ENCODE results near the gene MANBA. TPM values are rescaled to one million over a fixed set of nuclear protein-coding genes. Genes with fewer than 3 reads are reported as not detected.
"Not testable (repeated sequence)": the region's sequence is repeated elsewhere in the genome, so short reads cannot be mapped to it uniquely, and the experiment has no call there.

The MANBA gene
- total and polyA plus RNA-seq, 2 of the 13 experiments (the other 11 are each of a cell fraction or from before 2014, with no cell fraction given) = 11.7 to 33.3 TPM

DNA sequence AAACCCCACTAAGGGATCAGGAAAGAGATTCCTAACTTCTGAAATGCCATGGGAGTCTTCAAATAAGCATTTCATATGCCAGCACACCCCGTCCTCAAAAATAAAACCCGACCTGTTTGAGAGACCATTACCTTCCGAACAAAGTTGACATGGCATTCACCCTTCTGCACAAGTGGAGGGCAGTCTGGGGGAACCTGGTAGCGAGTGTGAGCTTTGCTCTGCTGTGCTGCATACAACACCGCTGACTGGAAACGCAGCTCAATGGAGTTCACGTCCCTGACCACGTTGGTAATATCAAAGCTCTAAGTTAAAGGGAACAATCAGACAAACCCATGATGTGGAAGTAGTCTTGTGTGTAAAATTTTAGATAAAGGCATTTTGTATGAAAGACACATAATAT is 38.0 kb downstream of the MANBA start (continued):
- TF ChIP-seq ZNF775 (CRISPR knock-in tag; IDR thresholded peaks at IDR 0.05; ENCODE audit: borderline replicate concordance) = no peak
- TF ChIP-seq NFE2 (CRISPR knock-in tag; IDR thresholded peaks at IDR 0.05) = no peak
- no peak for TF ChIP-seq RELA (CRISPR knock-in tag; IDR thresholded peaks at IDR 0.05)
- no peak for TF ChIP-seq MAF1 (CRISPR knock-in tag; IDR thresholded peaks at IDR 0.05; ENCODE audit: borderline replicate concordance)
- TF ChIP-seq ERF (CRISPR knock-in tag; IDR thresholded peaks at IDR 0.05) = no peak

DNA sequence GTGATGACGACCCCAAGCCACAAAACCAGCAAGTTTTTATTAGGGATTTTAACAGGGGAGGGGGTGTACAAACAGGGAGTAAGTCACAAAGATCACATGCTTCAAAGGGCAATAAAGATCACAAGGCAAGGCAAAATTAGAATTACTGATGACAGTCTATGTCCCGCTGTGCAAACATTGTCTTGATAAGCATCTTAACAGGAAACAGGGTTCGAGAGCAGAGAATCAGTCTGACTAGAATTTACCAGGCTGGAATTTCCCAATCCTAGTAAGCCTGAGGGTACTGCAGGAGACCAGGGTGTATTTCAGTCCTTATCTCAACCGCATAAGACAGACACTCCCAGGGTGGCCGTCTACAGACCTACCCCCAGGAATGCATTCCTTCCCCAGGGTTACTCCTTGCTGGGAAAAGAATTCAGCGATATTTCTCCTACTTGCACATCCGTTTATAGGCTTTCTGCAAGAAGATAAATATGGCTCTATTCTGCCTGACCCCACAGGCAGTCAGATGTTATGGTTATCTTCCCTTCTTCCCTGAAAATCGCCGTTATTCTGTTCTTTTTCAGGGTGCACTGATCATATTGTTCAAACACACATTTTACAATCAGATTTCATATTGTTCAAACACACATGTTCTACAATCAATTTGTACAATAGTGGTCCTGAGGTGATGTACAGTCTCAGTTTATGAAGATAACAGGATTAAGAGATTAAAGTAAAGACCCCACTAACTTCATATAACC is 41.8 kb downstream of the MANBA start:
- H2AFZ ChIP-seq (ENCODE audit: low read length); POLR2A ChIA-PET; ATAC-seq; H3K9me3 ChIP-seq (ENCODE audit: low read length); in situ Hi-C loops (cut with HindIII; ENCODE audit: extremely low pct_ligation_motif_present, low pct_unique_long_range_greater_than_20kb); H3K4me3 ChIP-seq (replicated peaks in 1 of 3; ENCODE audit: insufficient read depth in 1 of 3, low read depth in 2 of 3, low read length in 3 of 3); FAIRE-seq; H3K9ac ChIP-seq (ENCODE audit: insufficient read depth, low read depth, low read length); BruUV-seq (replicated peaks); H3K79me2 ChIP-seq (ENCODE audit: insufficient read depth, low read length); H3K27ac ChIP-seq (ENCODE audit: extremely low read length, insufficient read depth, low read length); H4K20me1 ChIP-seq (ENCODE audit: insufficient read depth, low read length); H3K36me3 ChIP-seq (replicated peaks in 1 of 2; ENCODE audit: control insufficient read depth in 1 of 2, insufficient read depth in 2 of 2, low read length in 2 of 2); CTCF ChIA-PET (ENCODE audit: low intra/inter-chr PET ratio, low total read pairs); H3K27me3 ChIP-seq (ENCODE audit: control insufficient read depth in 1 of 2, insufficient read depth in 2 of 2, low read length in 2 of 2); TF ChIP-seq CREB1 (IDR thresholded peaks at IDR 0.05); EP300 (CRISPR knock-in tag; IDR thresholded peaks at IDR 0.05; ENCODE audit: borderline replicate concordance): not testable (repeated sequence)
- 35% methylated on average over 7 of the region's 9 CpGs for WGBS (ENCODE audit: low lambda C conversion rate)
- Histone ChIP-seq H3K4me2 (ENCODE audit: low read depth, low read length) (peak overlapping the region; percentile 18; the same call in 1 of the 2 replicates), H3K4me1 (ENCODE audit: insufficient read depth, low read length) (peaks cover 43% of the 10 kb centered on the region)
- intact Hi-C loops (cut with micrococcal nuclease; ENCODE audit: unreplicated experiment) = loop anchor here (5.0 to 10.0 kb wide), 3 partner anchors 43 to 274 kb away; partner anchors contain the start of gene MANBA
- DNase-seq (ENCODE audit: low spot score) = peak; percentile 76
- TF ChIP-seq ELF3 (CRISPR knock-in tag; IDR thresholded peaks at IDR 0.05) = 0 out of 2 replicates have a peak, but pooled peaks have one; percentile 24
- TF ChIP-seq PHF21A (CRISPR knock-in tag; IDR thresholded peaks at IDR 0.05) = peak; percentile 25; the same call in 1 of the 2 replicates
- TF ChIP-seq MED1 (CRISPR knock-in tag; IDR thresholded peaks at IDR 0.05) = peak; percentile 36; the same call in 1 of the 2 replicates
- peak; percentile 38; the same call in 1 of the 2 replicates for TF ChIP-seq ZMYM4 (CRISPR knock-in tag; IDR thresholded peaks at IDR 0.05)
- 0 out of 2 replicates have a peak, but pooled peaks have one; percentile 9 for TF ChIP-seq CREB1 (CRISPR knock-in tag; IDR thresholded peaks at IDR 0.05)
- 0 out of 2 replicates have a peak, but pooled peaks have one; percentile 66 for TF ChIP-seq ISL2 (CRISPR knock-in tag; IDR thresholded peaks at IDR 0.05)
- 0 out of 2 replicates have a peak, but pooled peaks have one; percentile 26 for TF ChIP-seq HDAC2 (CRISPR knock-in tag; IDR thresholded peaks at IDR 0.05)
- TF ChIP-seq ZNF33A (CRISPR knock-in tag; IDR thresholded peaks at IDR 0.05; ENCODE audit: borderline replicate concordance) = peak; percentile 97
- peak in 1 of 2 experiments; percentile 15; a peak in 1 of 4 replicates for TF ChIP-seq EP300 (IDR thresholded peaks at IDR 0.05; ENCODE audit: low read depth in 2 of 2, low read length in 2 of 2)
- TF ChIP-seq GFI1 (CRISPR knock-in tag; IDR thresholded peaks at IDR 0.05; ENCODE audit: borderline replicate concordance) = 0 out of 2 replicates have a peak, but pooled peaks have one; percentile 23
- TF ChIP-seq, protein P1, sequence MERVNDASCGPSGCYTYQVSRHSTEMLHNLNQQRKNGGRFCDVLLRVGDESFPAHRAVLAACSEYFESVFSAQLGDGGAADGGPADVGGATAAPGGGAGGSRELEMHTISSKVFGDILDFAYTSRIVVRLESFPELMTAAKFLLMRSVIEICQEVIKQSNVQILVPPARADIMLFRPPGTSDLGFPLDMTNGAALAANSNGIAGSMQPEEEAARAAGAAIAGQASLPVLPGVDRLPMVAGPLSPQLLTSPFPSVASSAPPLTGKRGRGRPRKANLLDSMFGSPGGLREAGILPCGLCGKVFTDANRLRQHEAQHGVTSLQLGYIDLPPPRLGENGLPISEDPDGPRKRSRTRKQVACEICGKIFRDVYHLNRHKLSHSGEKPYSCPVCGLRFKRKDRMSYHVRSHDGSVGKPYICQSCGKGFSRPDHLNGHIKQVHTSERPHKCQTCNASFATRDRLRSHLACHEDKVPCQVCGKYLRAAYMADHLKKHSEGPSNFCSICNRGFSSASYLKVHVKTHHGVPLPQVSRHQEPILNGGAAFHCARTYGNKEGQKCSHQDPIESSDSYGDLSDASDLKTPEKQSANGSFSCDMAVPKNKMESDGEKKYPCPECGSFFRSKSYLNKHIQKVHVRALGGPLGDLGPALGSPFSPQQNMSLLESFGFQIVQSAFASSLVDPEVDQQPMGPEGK (CRISPR knock-in tag; IDR thresholded peaks at IDR 0.05) = 0 out of 2 replicates have a peak, but pooled peaks have one; percentile 31
- peak; percentile 50 for TF ChIP-seq FOXP4 (CRISPR knock-in tag; IDR thresholded peaks at IDR 0.05)
- TF ChIP-seq TEAD3 (CRISPR knock-in tag; optimal IDR thresholded peaks at IDR 0.05; ENCODE audit: borderline replicate concordance) = peak; percentile 21
